ENCODE measurements around the gene HDAC4. TPM values are rescaled to one million over a fixed set of nuclear protein-coding genes. Genes with fewer than 3 reads are reported as not detected.

The HDAC4 gene
- total and polyA plus RNA-seq, 2 of the 4 experiments (the other 2 are of a cell fraction): 4.1 to 7.2 TPM

DNA sequence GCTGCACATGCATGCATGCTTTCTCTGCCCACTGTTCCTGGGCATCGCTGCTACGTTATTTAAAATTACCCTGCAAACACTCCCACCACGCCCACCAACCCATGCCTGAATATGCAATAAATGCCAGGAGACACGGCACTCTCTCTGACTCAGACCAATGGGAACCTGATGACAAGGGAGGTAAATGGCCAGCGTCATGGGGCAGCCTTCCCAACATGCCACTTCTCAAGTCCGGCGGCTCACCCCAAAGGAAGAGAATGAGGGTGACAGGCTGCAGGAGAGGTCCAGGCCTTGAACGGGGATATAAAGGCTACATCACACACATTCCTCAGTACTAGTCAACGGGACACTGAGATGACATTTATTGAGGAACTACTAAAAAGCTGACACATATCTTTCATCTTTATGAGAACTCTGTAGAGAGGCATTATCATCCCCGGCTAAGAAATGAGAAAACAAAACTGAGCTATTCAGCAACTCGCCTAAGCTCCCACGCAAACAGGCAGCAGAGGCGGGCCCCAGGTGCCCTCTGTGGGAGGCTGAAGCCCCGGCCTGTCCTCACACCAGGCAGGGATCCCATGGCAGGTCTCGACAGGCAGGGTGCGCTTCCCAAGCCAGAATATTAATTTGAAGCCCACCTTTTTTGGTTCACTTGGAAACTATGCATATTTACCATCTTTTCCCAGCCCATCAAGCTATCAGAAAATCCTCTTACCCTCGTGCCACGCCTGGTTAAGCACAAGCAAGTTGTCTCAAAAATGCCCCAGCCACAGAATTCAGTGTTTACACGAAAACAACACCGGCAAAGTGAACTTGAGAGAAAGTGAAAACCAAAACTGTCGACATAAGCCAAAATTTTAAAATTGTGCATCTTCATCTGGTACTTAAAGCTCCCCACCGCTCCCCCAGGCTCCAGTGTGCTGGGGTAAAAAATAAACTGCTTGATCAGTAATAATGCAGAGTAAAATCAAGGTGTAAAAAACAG lies 166.3 kb downstream of the HDAC4 start (continued):
- no peak for TF ChIP-seq RFX5 (IDR thresholded peaks at IDR 0.05; ENCODE audit: low read depth, low read length)

DNA sequence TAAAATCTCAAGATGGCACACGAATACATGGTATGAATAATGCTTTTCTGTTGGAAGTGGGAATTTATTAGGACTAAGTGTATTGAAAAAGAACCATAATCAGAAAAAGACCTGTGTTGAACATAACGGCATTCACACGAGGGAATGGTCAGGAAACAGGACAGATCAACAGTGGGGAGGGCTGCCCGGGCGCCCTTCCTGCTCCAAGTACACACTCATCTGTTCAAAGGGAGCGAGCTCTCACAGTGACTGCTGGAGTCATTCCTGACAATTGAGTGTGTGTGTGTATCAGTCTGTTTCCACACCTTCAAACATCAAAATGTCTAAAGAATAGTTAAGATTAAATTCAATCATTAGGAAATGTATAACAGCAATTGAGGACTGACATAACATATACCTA lies 167.2 kb downstream of the HDAC4 start:
- no peak overlapping the region for H3K18ac ChIP-seq (ENCODE audit: low read depth, low read length)
- H2BK15ac ChIP-seq (ENCODE audit: low read depth, low read length): no peak overlapping the region
- no peak overlapping the region for H4K5ac ChIP-seq (ENCODE audit: low read depth, low read length)
- no peak for TF ChIP-seq SMC3 (IDR thresholded peaks at IDR 0.05; ENCODE audit: low read depth, low read length)
- ChIA-PET CTCF (no interaction called here), POLR2A (ENCODE audit: unreplicated experiment) (no interaction called here)
- H3K4me3 ChIP-seq (ENCODE audit: insufficient read depth, low read depth, low read length): no peak overlapping the region
- H4K91ac ChIP-seq (ENCODE audit: insufficient read depth, low read depth, low read length): no peak overlapping the region
- no peak overlapping the region for H2AK5ac ChIP-seq (ENCODE audit: low read depth, low read length)
- H3K56ac ChIP-seq (ENCODE audit: extremely low read depth, insufficient read depth, low read length): no peak overlapping the region
- peaks cover 20 to 27% of the 10 kb centered on the region in 2 experiments for H3K79me1 ChIP-seq (ENCODE audit: low read depth in 1 of 2, low read length in 2 of 2)
- peaks cover 3% of the 10 kb centered on the region; the same call in 1 of the 2 replicates for H3K36me3 ChIP-seq (ENCODE audit: control insufficient read depth, insufficient read depth, low read length)
- H3K27ac ChIP-seq (ENCODE audit: insufficient read depth, low read length): no peak overlapping the region
- H3K4me2 ChIP-seq (ENCODE audit: low read depth, low read length): no peak overlapping the region
- H2BK5ac ChIP-seq (ENCODE audit: low read depth, low read length, poor library complexity, severe bottlenecking): no peak overlapping the region
- no peak overlapping the region for H2BK20ac ChIP-seq (ENCODE audit: low read depth, low read length)
- in situ Hi-C loops (cut with MboI; ENCODE audit: low sequenced_read_pairs) (no loop called here), intact Hi-C loops (cut with micrococcal nuclease) (no loop called here), dilution Hi-C loops (cut with HindIII; ENCODE audit: low sequenced_read_pairs, unreplicated experiment) (no loop called here)
- H3K4me1 ChIP-seq (ENCODE audit: control insufficient read depth, insufficient read depth, low read length): no peaks in the 10 kb centered on the region
- no peak overlapping the region for H3K23ac ChIP-seq (ENCODE audit: low read depth, low read length)
- no peak overlapping the region for H2AFZ ChIP-seq (replicated peaks; ENCODE audit: low read length, poor library complexity)
- no peaks in the 10 kb centered on the region for H3K9me3 ChIP-seq (ENCODE audit: control insufficient read depth, insufficient read depth, low read length)
- H3K4ac ChIP-seq (ENCODE audit: low read depth, low read length): no peak overlapping the region
- peaks cover 5% of the 10 kb centered on the region for H3K9me1 ChIP-seq (ENCODE audit: insufficient read depth, low read length)
- peaks cover 10% of the 10 kb centered on the region for H4K20me1 ChIP-seq (ENCODE audit: insufficient read depth, low read length)
- no TSS peak for BruUV-seq (replicated peaks)
- H3K9ac ChIP-seq (ENCODE audit: low read depth, low read length): no peak overlapping the region
- DNase-seq: no peak
- H2BK120ac ChIP-seq (ENCODE audit: low read depth, low read length): no peak overlapping the region
- H3K27me3 ChIP-seq (ENCODE audit: control insufficient read depth, insufficient read depth, low read length): no peaks in the 10 kb centered on the region
- H4K8ac ChIP-seq (ENCODE audit: low read depth in 2 of 2, low read length in 2 of 2): no peak overlapping the region
- no peak overlapping the region for H2AK9ac ChIP-seq (replicated peaks; ENCODE audit: low read depth, low read length, poor library complexity)
- no peak for ATAC-seq (ENCODE audit: low read depth)
- no peak overlapping the region for H3K14ac ChIP-seq (replicated peaks; ENCODE audit: low read depth, low read length)
- no CpG with 5 or more reads among the region's 6 CpGs for WGBS, 2 experiments (ENCODE audit: extremely low coverage in 2 of 2, insufficient read length in 1 of 2)

Data from IMR-90 (cell line).